ENCODE data around the gene SLAMF8. TPM values are rescaled to one million over a fixed set of nuclear protein-coding genes. Genes with fewer than 3 reads are reported as not detected.

Gene SLAMF8
- polyA plus RNA-seq, 3 donors: 2.6 to 5.7 (median 5.7) TPM

DNA sequence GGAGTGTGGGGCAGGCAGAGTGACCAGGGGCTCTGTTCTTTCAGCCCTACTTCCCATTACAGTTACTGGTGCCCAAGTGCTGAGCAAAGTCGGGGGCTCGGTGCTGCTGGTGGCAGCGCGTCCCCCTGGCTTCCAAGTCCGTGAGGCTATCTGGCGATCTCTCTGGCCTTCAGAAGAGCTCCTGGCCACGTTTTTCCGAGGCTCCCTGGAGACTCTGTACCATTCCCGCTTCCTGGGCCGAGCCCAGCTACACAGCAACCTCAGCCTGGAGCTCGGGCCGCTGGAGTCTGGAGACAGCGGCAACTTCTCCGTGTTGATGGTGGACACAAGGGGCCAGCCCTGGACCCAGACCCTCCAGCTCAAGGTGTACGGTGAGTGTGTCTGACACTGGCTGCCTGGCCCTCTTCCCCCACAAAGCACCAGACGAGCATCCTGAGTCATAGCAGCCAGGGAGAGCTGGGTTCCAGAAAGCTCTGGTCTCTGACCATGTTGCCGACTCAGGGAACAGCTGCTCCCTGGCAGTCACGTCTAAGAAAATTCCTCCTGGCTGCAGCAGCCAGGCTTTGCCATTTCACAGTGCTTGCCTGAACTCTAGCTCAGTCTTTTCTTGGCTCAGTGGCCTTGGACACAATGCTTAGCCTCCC, 3.3 kb downstream of the SLAMF8 start:
- Histone ChIP-seq H3K4me1 (ENCODE audit: control insufficient read depth in 1 of 2, insufficient read depth in 2 of 2, low read length in 2 of 2) (peaks cover 59 to 61% of the 10 kb centered on the region in 2 donors), H3K27me3 (ENCODE audit: control insufficient read depth in 2 of 2, insufficient read depth in 2 of 2, low read length in 2 of 2) (no peaks in the 10 kb centered on the region), H3K9ac (ENCODE audit: insufficient read depth, low read length, poor library complexity, severe bottlenecking) (no peak overlapping the region), H3K36me3 (replicated peaks in 1 of 2; ENCODE audit: control insufficient read depth in 1 of 2, insufficient read depth in 2 of 2, low read length in 2 of 2) (no peaks in the 10 kb centered on the region), H3K9me3 (replicated peaks in 1 of 2; ENCODE audit: control insufficient read depth in 1 of 2, insufficient read depth in 1 of 2, low read length in 2 of 2) (no peaks in the 10 kb centered on the region), H3K4me2 (replicated peaks; ENCODE audit: extremely low read depth, low read length, poor library complexity, severe bottlenecking) (no peak overlapping the region), H3K79me2 (ENCODE audit: insufficient read depth, low read length) (no peaks in the 10 kb centered on the region), H3K4me3 (replicated peaks in 1 of 3; ENCODE audit: low read depth in 2 of 3, low read length in 3 of 3) (no peak overlapping the region), H4K20me1 (ENCODE audit: insufficient read depth, low read length) (no peaks in the 10 kb centered on the region), H3K27ac (ENCODE audit: low read depth in 1 of 2, low read length in 2 of 2) (peak overlapping the region in 1 of 2 donors; percentile 74), H2AFZ (ENCODE audit: insufficient read depth, low read depth, low read length, poor library complexity, severe bottlenecking) (peak overlapping the region; percentile 8)
- peaks cover 0 to 3% (median 3%) of the 10 kb centered on the region in 3 donors for H3K27me3 Mint-ChIP-seq (ENCODE audit: low read depth in 3 of 3)
- 98% methylated on average over 18 of the region's 18 CpGs for WGBS (ENCODE audit: insufficient coverage)
- H3K4me3 Mint-ChIP-seq: peak overlapping the region in 1 of 2 donors; percentile 18
- intact Hi-C loops (cut with micrococcal nuclease): loop anchor here in 1 of 2 donors (2.0 kb wide), 1 partner anchor 61 kb away; no protein-coding TSS in a partner anchor
- TF ChIP-seq, protein P1, sequence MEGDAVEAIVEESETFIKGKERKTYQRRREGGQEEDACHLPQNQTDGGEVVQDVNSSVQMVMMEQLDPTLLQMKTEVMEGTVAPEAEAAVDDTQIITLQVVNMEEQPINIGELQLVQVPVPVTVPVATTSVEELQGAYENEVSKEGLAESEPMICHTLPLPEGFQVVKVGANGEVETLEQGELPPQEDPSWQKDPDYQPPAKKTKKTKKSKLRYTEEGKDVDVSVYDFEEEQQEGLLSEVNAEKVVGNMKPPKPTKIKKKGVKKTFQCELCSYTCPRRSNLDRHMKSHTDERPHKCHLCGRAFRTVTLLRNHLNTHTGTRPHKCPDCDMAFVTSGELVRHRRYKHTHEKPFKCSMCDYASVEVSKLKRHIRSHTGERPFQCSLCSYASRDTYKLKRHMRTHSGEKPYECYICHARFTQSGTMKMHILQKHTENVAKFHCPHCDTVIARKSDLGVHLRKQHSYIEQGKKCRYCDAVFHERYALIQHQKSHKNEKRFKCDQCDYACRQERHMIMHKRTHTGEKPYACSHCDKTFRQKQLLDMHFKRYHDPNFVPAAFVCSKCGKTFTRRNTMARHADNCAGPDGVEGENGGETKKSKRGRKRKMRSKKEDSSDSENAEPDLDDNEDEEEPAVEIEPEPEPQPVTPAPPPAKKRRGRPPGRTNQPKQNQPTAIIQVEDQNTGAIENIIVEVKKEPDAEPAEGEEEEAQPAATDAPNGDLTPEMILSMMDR (IDR thresholded peaks at IDR 0.05): no peak
- peaks cover 0 to 5% of the 10 kb centered on the region in 2 donors for H3K36me3 Mint-ChIP-seq
- peaks cover 0 to 2% (median 0%) of the 10 kb centered on the region in 7 donors for H3K9me3 Mint-ChIP-seq
- peaks cover 69% of the 10 kb centered on the region for H3K4me1 Mint-ChIP-seq
- peak in 1 of 3 donors; percentile 35 for DNase-seq
- peak overlapping the region in 5 of 7 donors; percentile 50 to 96 (median 76) for H3K27ac Mint-ChIP-seq

DNA sequence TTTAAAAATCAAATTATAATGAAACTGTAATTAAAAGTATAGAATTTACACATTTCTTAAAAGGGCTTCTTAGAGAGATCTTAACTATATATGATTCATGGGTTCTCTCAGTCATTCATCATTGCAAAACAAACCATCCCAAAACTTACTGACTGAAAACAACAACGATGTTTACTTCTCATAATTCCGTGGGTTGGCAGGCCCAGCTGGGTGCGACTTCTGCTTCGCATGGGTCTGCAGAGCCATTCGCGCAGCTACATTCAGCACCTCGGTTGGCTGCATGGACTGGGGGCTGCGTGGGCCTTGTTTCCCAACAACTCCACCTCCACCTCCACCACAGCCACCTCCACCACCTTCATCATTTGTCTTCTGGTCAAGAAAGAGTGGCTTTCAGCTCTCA, 4.0 kb downstream of the SLAMF8 start:
- H3K4me2 ChIP-seq (replicated peaks; ENCODE audit: extremely low read depth, low read length, poor library complexity, severe bottlenecking): no peak overlapping the region
- peaks cover 0 to 7% of the 10 kb centered on the region in 2 donors for H3K36me3 Mint-ChIP-seq
- peaks cover 65% of the 10 kb centered on the region for H3K4me1 Mint-ChIP-seq
- H3K9ac ChIP-seq (ENCODE audit: insufficient read depth, low read length, poor library complexity, severe bottlenecking): no peak overlapping the region
- intact Hi-C loops (cut with micrococcal nuclease): no loop called here
- DNase-seq: peak in 1 of 3 donors; percentile 30
- TF ChIP-seq, protein P1 (IDR thresholded peaks at IDR 0.05): no peak
- H3K4me1 ChIP-seq (ENCODE audit: control insufficient read depth in 1 of 2, insufficient read depth in 2 of 2, low read length in 2 of 2): peaks cover 52 to 55% of the 10 kb centered on the region in 2 donors
- H3K27me3 Mint-ChIP-seq (ENCODE audit: low read depth in 3 of 3): peaks cover 0 to 3% (median 0%) of the 10 kb centered on the region in 3 donors
- H3K4me3 Mint-ChIP-seq: no peak overlapping the region
- no peak overlapping the region for H3K27ac ChIP-seq (ENCODE audit: low read depth in 1 of 2, low read length in 2 of 2)
- H3K9me3 Mint-ChIP-seq: peaks cover 0 to 2% (median 0%) of the 10 kb centered on the region in 7 donors
- WGBS (ENCODE audit: insufficient coverage): 70% methylated on average over 8 of the region's 8 CpGs
- no peaks in the 10 kb centered on the region for H3K27me3 ChIP-seq (ENCODE audit: control insufficient read depth in 2 of 2, insufficient read depth in 2 of 2, low read length in 2 of 2)
- H3K27ac Mint-ChIP-seq: no peak overlapping the region
- no peaks in the 10 kb centered on the region for H3K9me3 ChIP-seq (replicated peaks in 1 of 2; ENCODE audit: control insufficient read depth in 1 of 2, insufficient read depth in 1 of 2, low read length in 2 of 2)
- no peak overlapping the region for H2AFZ ChIP-seq (ENCODE audit: insufficient read depth, low read depth, low read length, poor library complexity, severe bottlenecking)
- no peaks in the 10 kb centered on the region for H3K36me3 ChIP-seq (replicated peaks in 1 of 2; ENCODE audit: control insufficient read depth in 1 of 2, insufficient read depth in 2 of 2, low read length in 2 of 2)
- H4K20me1 ChIP-seq (ENCODE audit: insufficient read depth, low read length): no peaks in the 10 kb centered on the region
- H3K79me2 ChIP-seq (ENCODE audit: insufficient read depth, low read length): no peaks in the 10 kb centered on the region
- H3K4me3 ChIP-seq (replicated peaks in 1 of 3; ENCODE audit: low read depth in 2 of 3, low read length in 3 of 3): no peak overlapping the region

Data from CD14-positive monocyte (primary cell).